Stimulated activated CD4-positive, alpha-beta T cell treated with anti-CD3 and anti-CD28 coated beads, TNF-alpha, amount 100 ng/mL, for 24 hours (primary cell): ENCODE results near the gene ERCC5.

Source experiments
- DNase-seq, 3 experiments: peaks; one replicate each; pipeline ENCODE4 v3.0.0-alpha.2; 2020; ENCODE audit warnings: low read depth in 3 of 3

The ERCC5 gene

GRCh38 chr13:102881819-102882686 is 36.2 kb downstream of the ERCC5 start:
- no peak for DNase-seq

GRCh38 chr13:102892503-102892902 is 46.7 kb downstream of the ERCC5 start:
- no peak for DNase-seq

- no peak for DNase-seq
Observed at GRCh38 chr13:102897371-102898138, 51.7 kb downstream of the ERCC5 start.

GRCh38 chr13:102900193-102900608 is 54.4 kb downstream of the ERCC5 start:
- no peak for DNase-seq

GRCh38 chr13:102901056-102901455 is 55.2 kb downstream of the ERCC5 start:
- no peak for DNase-seq

- DNase-seq, result no peak
Observed at GRCh38 chr13:102901615-102902305, 55.9 kb downstream of the ERCC5 start.

GRCh38 chr13:102902789-102903347 is 57.0 kb downstream of the ERCC5 start:
- DNase-seq, result no peak

GRCh38 chr13:102903659-102904407 is 58.0 kb downstream of the ERCC5 start:
- no peak for DNase-seq

- no peak for DNase-seq
Observed at GRCh38 chr13:102904408-102904862, 58.6 kb downstream of the ERCC5 start.

GRCh38 chr13:102905905-102906771 is 60.3 kb downstream of the ERCC5 start:
- DNase-seq, result no peak

- DNase-seq, result no peak
Observed at GRCh38 chr13:102907016-102907756, 61.4 kb downstream of the ERCC5 start.

- DNase-seq, result no peak
Observed at GRCh38 chr13:102907886-102908515, 62.2 kb downstream of the ERCC5 start.

GRCh38 chr13:102909971-102910370 is 64.1 kb downstream of the ERCC5 start:
- DNase-seq, result no peak

- DNase-seq, result no peak
Observed at GRCh38 chr13:102911336-102911735, 65.5 kb downstream of the ERCC5 start.

GRCh38 chr13:102912599-102912998 is 66.8 kb downstream of the ERCC5 start:
- no peak for DNase-seq

- DNase-seq, result no peak
Observed at GRCh38 chr13:102913914-102914313, 68.1 kb downstream of the ERCC5 start.

GRCh38 chr13:102914339-102914930 is 68.6 kb downstream of the ERCC5 start:
- DNase-seq, result no peak

GRCh38 chr13:102915393-102915930 is 69.6 kb downstream of the ERCC5 start:
- DNase-seq, result no peak
